GM21576 (cell line): ENCODE data around the gene PDSS2.
"Not testable (repeated sequence)": the region's sequence is repeated elsewhere in the genome, so short reads cannot be mapped to it uniquely, and the experiment has no call there.

Experiments used
- ATAC-seq: cut with Tn5 transposase; IDR thresholded peaks from one replicate; pipeline ENCODE4 v1.9.1; 2021; ENCODE audit warnings: mild to moderate bottlenecking, moderate library complexity; ENCODE audit not compliant: unreplicated experiment

Gene PDSS2

GRCh38 chr6:107368471-107368870, 90.9 kb downstream of the PDSS2 start:
- no peak for ATAC-seq

GRCh38 chr6:107364173-107364572, 95.2 kb downstream of the PDSS2 start:
- ATAC-seq, result not testable (repeated sequence)

- ATAC-seq, result no peak
These were observed 97.4 kb downstream of the PDSS2 start for GRCh38 chr6:107361753-107362604.

- ATAC-seq, result no peak
These were observed 98.9 kb downstream of the PDSS2 start for GRCh38 chr6:107360476-107360875.

DNA sequence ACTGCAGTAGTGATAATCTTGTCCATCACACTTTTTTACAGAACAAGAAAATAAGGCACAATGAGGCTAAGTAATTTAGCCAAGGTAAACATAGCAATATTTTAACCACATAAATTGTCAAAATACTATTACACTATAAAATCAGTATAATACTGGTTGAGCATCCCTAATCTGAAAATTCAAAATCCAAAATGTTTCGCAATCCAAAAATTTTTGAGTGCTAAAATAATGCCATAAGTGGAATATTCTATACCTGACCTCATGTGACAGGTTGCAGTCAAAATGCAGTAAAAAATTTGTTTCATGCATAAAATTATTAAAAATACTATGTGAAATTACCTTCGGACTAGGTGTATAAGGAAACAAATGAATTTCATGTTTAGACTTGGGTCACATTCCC, 101.5 kb downstream of the PDSS2 start:
- no peak for ATAC-seq

DNA sequence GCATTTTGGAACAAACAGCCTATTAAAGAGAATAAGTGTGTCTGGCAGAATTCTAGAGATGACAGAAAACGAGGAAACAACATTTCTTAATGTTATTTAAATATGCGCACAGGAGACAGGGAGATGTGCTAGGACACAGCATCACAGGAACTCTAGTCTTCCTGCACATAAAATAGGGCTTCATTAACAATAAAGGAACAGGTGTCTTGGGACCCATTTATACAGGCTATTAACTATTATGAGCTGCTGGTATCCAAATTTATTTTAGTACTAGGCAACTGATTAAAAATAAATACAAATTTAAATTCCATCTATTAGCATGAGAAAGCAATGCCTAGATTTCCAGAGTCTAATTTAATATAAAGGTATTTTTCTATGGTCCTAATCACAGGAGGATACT, 102.3 kb downstream of the PDSS2 start:
- no peak for ATAC-seq

- ATAC-seq, result no peak
These were observed 103.7 kb downstream of the PDSS2 start for GRCh38 chr6:107355659-107356058.

GRCh38 chr6:107354451-107354850, 104.9 kb downstream of the PDSS2 start:
- ATAC-seq, result no peak

GRCh38 chr6:107353773-107354382, 105.5 kb downstream of the PDSS2 start:
- no peak for ATAC-seq

- no peak for ATAC-seq
These were observed 111.1 kb downstream of the PDSS2 start for GRCh38 chr6:107348224-107348623.

- ATAC-seq, result no peak
These were observed 114.0 kb downstream of the PDSS2 start for GRCh38 chr6:107345393-107345792.

DNA sequence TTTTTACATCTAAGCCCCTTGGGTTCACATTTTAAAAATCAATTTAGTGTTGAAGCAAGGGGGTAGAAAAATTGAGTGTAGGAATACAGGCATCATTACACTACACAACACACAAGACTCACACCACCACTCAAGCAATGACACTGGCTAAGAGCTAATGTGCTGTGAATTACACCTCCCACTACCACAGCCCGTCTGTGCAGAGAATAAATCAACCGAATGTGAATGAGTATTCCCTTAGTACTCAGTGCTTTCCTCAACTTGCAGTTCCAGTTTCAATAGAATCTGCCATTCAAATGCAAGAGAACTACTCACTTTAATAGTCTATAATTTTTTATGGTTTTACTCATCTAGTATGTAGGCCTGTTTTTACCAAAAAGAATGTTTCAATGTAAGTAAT, 114.4 kb downstream of the PDSS2 start:
- ATAC-seq, result no peak

DNA sequence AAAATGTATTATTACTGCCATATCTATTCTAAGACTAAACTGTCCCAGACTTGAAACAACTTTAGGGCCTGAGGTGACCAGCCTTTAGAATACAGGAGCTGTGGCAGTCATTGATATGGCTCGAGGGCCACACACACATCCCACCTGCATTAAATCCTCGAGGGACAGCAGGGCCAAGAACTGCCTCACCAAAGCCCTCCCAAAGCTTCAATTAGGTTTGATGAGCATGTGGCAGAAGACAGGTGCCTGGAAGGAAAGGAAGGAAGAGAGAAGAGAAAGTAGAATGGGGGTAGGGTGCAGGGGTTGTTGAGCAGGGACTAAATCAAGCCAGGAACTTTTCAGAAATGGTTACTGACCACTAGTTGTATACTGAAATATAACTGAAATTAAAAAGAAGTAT, 115.0 kb downstream of the PDSS2 start:
- ATAC-seq, result no peak

DNA sequence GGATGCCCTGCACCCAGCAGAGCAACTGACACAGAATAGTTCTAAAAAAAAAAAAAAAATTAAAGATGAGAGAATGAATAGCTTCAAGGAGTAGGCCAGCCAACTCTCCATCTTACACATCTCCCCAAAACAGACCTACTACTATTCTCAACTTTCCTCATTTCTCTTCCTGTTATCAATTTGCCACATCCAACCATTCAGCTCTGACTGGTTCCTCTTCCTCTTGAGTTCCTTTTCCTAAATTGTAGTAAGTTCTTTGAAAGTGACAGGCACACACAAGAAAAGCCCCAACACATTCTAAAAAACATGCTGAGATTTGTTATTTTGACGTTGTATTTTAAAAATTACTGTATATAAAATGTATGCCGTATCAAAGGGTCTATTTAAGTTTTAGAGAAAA, 117.2 kb downstream of the PDSS2 start:
- ATAC-seq, result no peak

GRCh38 chr6:107340881-107341280, 118.5 kb downstream of the PDSS2 start:
- ATAC-seq, result no peak

DNA sequence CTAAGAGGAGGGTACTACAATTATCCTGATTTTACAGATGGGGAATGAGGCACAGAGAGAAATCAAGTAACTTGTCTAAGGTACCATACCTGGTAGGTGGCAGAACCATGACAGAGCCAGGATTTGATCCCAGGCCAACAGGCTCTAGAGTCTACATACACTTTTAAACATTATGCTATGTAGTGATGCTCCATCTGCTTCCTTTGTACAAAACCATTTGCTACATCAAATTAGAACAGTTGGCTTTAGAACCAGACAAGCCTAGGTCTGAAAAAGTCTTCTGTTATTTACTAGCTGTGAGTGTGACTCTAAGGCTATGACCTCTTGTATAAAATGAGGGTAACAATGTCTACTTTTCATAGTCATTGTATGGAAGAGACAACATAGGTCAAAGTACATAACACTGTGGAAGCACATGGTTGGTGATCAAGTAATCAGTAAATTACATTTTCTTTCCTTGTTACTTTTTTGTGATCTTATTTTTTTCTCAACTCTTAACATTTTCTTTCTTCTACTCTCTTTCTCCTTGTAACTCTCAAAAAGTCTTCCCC, 122.1 kb downstream of the PDSS2 start:
- no peak for ATAC-seq

- no peak for ATAC-seq
These were observed 125.3 kb downstream of the PDSS2 start for GRCh38 chr6:107334026-107334425.

- ATAC-seq, result no peak
These were observed 125.9 kb downstream of the PDSS2 start for GRCh38 chr6:107333491-107333890.

- no peak for ATAC-seq
These were observed 127.7 kb downstream of the PDSS2 start for GRCh38 chr6:107331409-107332386.

GRCh38 chr6:107330168-107330567, 129.2 kb downstream of the PDSS2 start:
- peak; percentile 99 for ATAC-seq
